A549 (cell line): ENCODE measurements around the gene ABCD2.

Source experiments
- CEBPB ChIP-seq, 2 experiments: fragments of >200 bp in 1 of 2; sonication (Bioruptor Twin) in 1 of 2; formaldehyde crosslinking in 1 of 2; IDR thresholded peaks; 2 replicates each; pipeline ENCODE4 v1.6.1; 2012 to 2016
- SMC3 ChIP-seq: fragments of >200 bp; sonication (Bioruptor Twin); formaldehyde crosslinking; IDR thresholded peaks from 3 replicates; pipeline ENCODE4 v1.6.1; 2018; ENCODE audit warnings: inconsistent platforms
- TFCP2L1 ChIP-seq: fragments of 250-450 bp; sonication (Bioruptor Pico); IDR thresholded peaks from 2 replicates; pipeline ENCODE4 v1.5.0; 2021; ENCODE audit warnings: mild to moderate bottlenecking
- USF2 ChIP-seq: fragments of 450-650 bp; IDR thresholded peaks from 2 replicates; pipeline ENCODE4 v1.6.1; 2014; ENCODE audit warnings: antibody characterized with exemption
- TF ChIP-seq, protein P1 (sequence below): fragments of >200 bp; sonication (Bioruptor Twin); formaldehyde crosslinking; IDR thresholded peaks from 3 replicates; pipeline ENCODE4 v1.5.1; 2016

GRCh38 chr12:39605996-39606395 lies 13.6 kb downstream of the ABCD2 start:
- TF ChIP-seq CEBPB (IDR thresholded peaks at IDR 0.05): no peak
- no peak for TF ChIP-seq TFCP2L1 (CRISPR knock-in tag)
- TF ChIP-seq SMC3: no peak
- TF ChIP-seq, protein P1, sequence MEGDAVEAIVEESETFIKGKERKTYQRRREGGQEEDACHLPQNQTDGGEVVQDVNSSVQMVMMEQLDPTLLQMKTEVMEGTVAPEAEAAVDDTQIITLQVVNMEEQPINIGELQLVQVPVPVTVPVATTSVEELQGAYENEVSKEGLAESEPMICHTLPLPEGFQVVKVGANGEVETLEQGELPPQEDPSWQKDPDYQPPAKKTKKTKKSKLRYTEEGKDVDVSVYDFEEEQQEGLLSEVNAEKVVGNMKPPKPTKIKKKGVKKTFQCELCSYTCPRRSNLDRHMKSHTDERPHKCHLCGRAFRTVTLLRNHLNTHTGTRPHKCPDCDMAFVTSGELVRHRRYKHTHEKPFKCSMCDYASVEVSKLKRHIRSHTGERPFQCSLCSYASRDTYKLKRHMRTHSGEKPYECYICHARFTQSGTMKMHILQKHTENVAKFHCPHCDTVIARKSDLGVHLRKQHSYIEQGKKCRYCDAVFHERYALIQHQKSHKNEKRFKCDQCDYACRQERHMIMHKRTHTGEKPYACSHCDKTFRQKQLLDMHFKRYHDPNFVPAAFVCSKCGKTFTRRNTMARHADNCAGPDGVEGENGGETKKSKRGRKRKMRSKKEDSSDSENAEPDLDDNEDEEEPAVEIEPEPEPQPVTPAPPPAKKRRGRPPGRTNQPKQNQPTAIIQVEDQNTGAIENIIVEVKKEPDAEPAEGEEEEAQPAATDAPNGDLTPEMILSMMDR: no peak
- TF ChIP-seq USF2: no peak
